Endothelial cell of umbilical vein (primary cell): ENCODE measurements around the gene EPB41L2. TPM values are rescaled to one million over a fixed set of nuclear protein-coding genes. Genes with fewer than 3 reads are reported as not detected.

Experiments used
- BruUV-seq: library from RNA; stranded (reverse); fragments of 400-500 nt; replicated peaks from 2 replicates; lab custom pipeline; 2021; lab: Mats Ljungman, UMichigan
- CTCF ChIA-PET: fragments of 300-600, 350-600 bp; sonication (Branson Sonifier 250); formaldehyde crosslinking; loops from one replicate; lab custom pipeline; 2021; ENCODE audit warnings: antibody characterized with exemption, inconsistent platforms; lab: Charles Lee
- POLR2A ChIA-PET: fragments of 300-600, 350-600 bp; sonication (Branson Sonifier 250); formaldehyde crosslinking; loops from one replicate; lab custom pipeline; 2021; ENCODE audit warnings: antibody characterized with exemption, inconsistent platforms; lab: Charles Lee
- DNase-seq: peaks from one replicate; pipeline ENCODE4 v3.0.0-alpha.2; 2011; ENCODE audit warnings: low read depth, low spot score
- FAIRE-seq: peaks from 2 replicates; lab custom pipeline; 2011; peaks lifted over from hg19 to GRCh38; lab: Jason Lieb, UNC
- H2AFZ ChIP-seq: 2 replicates; pipeline ENCODE4 v1.6.0; 2012; ENCODE audit warnings: low read depth, low read length, control low read depth, inconsistent platforms
- H3K27ac ChIP-seq: 2 replicates; pipeline ENCODE4 v1.5.1; 2011; ENCODE audit warnings: low read depth, mild to moderate bottlenecking, control low read depth, low read length, moderate library complexity; ENCODE audit not compliant: insufficient read depth
- H3K27me3 ChIP-seq, 2 experiments: 2 replicates each; pipeline versions ENCODE4 v1.6.0 to v1.6.1; 2011; ENCODE audit warnings: low read length in 2 of 2, mixed read lengths in 1 of 2; ENCODE audit not compliant: control insufficient read depth in 2 of 2, insufficient read depth in 2 of 2
- H3K36me3 ChIP-seq, 2 experiments: 2 replicates in 1 of 2; 3 replicates in 1 of 2; pipeline ENCODE4 v1.5.1; 2011; ENCODE audit warnings: low read length in 2 of 2, mild to moderate bottlenecking in 1 of 2, moderate library complexity in 1 of 2; ENCODE audit not compliant: control insufficient read depth in 2 of 2, insufficient read depth in 2 of 2; ENCODE audit errors: extremely low read depth in 1 of 2
- H3K4me1 ChIP-seq: 3 replicates; pipeline ENCODE4 v1.5.1; 2011; ENCODE audit warnings: mild to moderate bottlenecking, low read length; ENCODE audit not compliant: control insufficient read depth, insufficient read depth; ENCODE audit errors: extremely low read depth
- H3K4me2 ChIP-seq: 2 replicates; pipeline ENCODE4 v1.6.1; 2011; ENCODE audit warnings: low read length, control low read depth, mixed read lengths; ENCODE audit not compliant: insufficient read depth
- H3K4me3 ChIP-seq, 3 experiments: fragments of 200-600 bp in 1 of 3; sonication (generic), shearing (Covaris generic) in 1 of 3; replicated peaks in 1 of 3; 2 replicates each; pipeline ENCODE4 v1.5.1; 2011 to 2016; ENCODE audit warnings: control low read depth in 3 of 3, low read length in 3 of 3, mild to moderate bottlenecking in 2 of 3, inconsistent platforms in 1 of 3, low read depth in 1 of 3, moderate library complexity in 1 of 3; ENCODE audit not compliant: insufficient read depth in 1 of 3
- H3K79me2 ChIP-seq: 2 replicates; pipeline ENCODE4 v1.6.0; 2012; ENCODE audit warnings: low read length, inconsistent platforms; ENCODE audit not compliant: control insufficient read depth, insufficient read depth
- H3K9ac ChIP-seq: replicated peaks from 2 replicates; pipeline ENCODE3; 2011; ENCODE audit warnings: low read length, control low read depth; ENCODE audit not compliant: insufficient read depth; ENCODE audit errors: extremely low read depth
- H3K9me1 ChIP-seq: replicated peaks from 3 replicates; pipeline ENCODE4 v1.6.0; 2011; ENCODE audit warnings: mild to moderate bottlenecking, low read length; ENCODE audit not compliant: control insufficient read depth, insufficient read depth; ENCODE audit errors: extremely low read depth
- H3K9me3 ChIP-seq: replicated peaks from 2 replicates; pipeline ENCODE4 v1.5.1; 2012; ENCODE audit warnings: low read length, inconsistent platforms; ENCODE audit not compliant: control insufficient read depth, insufficient read depth
- H4K20me1 ChIP-seq: replicated peaks from 2 replicates; pipeline ENCODE3; 2011; ENCODE audit warnings: mild to moderate bottlenecking, low read length; ENCODE audit not compliant: control insufficient read depth, insufficient read depth; ENCODE audit errors: extremely low read depth
- EZH2 ChIP-seq: IDR thresholded peaks from 2 replicates; pipeline ENCODE4 v1.6.1; 2012; ENCODE audit warnings: borderline replicate concordance, low read depth, mild to moderate bottlenecking, moderate library complexity, low read length, inconsistent platforms; ENCODE audit not compliant: severe bottlenecking
- GATA2 ChIP-seq: IDR thresholded peaks from 2 replicates; pipeline ENCODE4 v1.7.0; 2011; ENCODE audit warnings: low read depth, mild to moderate bottlenecking, moderate library complexity, mixed read lengths, low read length; ENCODE audit not compliant: insufficient read length, insufficient read depth
- JUN ChIP-seq: IDR thresholded peaks from 2 replicates; pipeline ENCODE4 v1.6.1; 2011; ENCODE audit warnings: borderline replicate concordance, low read depth; ENCODE audit not compliant: insufficient read length, insufficient read depth
- MYC ChIP-seq: IDR thresholded peaks from one replicate; pipeline ENCODE4 v1.6.1; 2011; ENCODE audit warnings: mild to moderate bottlenecking, low read depth, low read length
- POLR2A ChIP-seq: IDR thresholded peaks from 2 replicates; pipeline ENCODE4 v1.6.1; 2012; ENCODE audit warnings: low read depth, mild to moderate bottlenecking, control low read depth, low read length
- POLR2AphosphoS5 ChIP-seq: IDR thresholded peaks from 2 replicates; pipeline ENCODE4 v1.6.1; 2012; ENCODE audit warnings: low read depth, mild to moderate bottlenecking, control low read depth, low read length, moderate library complexity; ENCODE audit not compliant: insufficient read depth
- dilution Hi-C: fragments of 300-500 bp; cut with MboI; formaldehyde crosslinking; loops from one replicate; pipeline ENCODE4 v1.15.0; 2019; ENCODE audit warnings: low sequenced_read_pairs; ENCODE audit not compliant: extremely low pct_ligation_motif_present
- intact Hi-C: fragments of 100-400 bp; cut with micrococcal nuclease; formaldehyde crosslinking; loops from one replicate; pipeline ENCODE4 v1.10.0; 2022
- polyA plus RNA-seq, 4 experiments: library from polyadenylated mRNA; depleted of rRNA in 3 of 4; stranded (reverse) in 3 of 4; unstranded in 1 of 4; fragments of >200 nt; gene quantifications; 2 replicates each; pipeline versions ENCODE4 v1.2.1 to v1.2.3, GENCODE V29; 2011 to 2012; ENCODE audit warnings: missing spikeins in 1 of 4
- total RNA-seq: library from RNA; stranded (reverse); gene quantifications from 2 replicates; pipeline ENCODE4 v1.2.3, GENCODE V29; 2021
- TF ChIP-seq, protein P1 (sequence below): IDR thresholded peaks from 2 replicates; pipeline ENCODE4 v1.6.1; 2011; ENCODE audit not compliant: insufficient read depth, insufficient read length
- TF ChIP-seq, protein P2 (sequence below), 2 donors: IDR thresholded peaks; 1 replicate in 1 of 2; 2 replicates in 1 of 2; pipeline ENCODE4 v1.5.1; 2011; ENCODE audit warnings: low read length in 2 of 2, mild to moderate bottlenecking in 2 of 2, moderate library complexity in 2 of 2, control low read depth in 1 of 2, inconsistent platforms in 1 of 2, low read depth in 1 of 2; ENCODE audit not compliant: insufficient read depth in 1 of 2; ENCODE audit errors: extremely low read depth in 1 of 2

The EPB41L2 gene
- total and polyA plus RNA-seq, 2 donors (not counting 3 experiments of a cell fraction or from before 2014, with no cell fraction given) = 26.5 to 87.7 TPM

DNA sequence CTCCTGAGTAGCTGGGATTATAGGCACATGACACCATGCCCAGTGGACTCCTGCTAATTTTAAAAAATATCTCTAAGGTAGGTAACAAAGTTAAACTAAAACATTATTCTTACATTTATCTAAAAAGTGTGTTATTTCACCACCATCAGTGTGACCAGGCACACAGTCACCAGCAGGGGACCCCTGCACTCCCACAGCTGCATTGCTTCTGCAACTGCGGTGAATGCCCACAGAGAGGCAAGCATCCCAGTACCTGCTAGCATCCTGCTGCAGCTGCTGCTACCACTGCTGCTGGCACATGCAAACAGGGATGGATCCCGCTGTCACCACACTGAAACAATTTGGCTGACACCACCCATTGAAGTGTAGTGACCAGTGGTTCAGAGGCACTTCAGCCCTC lies 21.9 kb upstream of the EPB41L2 start:
- Histone ChIP-seq H2AFZ (no peak overlapping the region), H3K4me1 (no peaks in the 10 kb centered on the region), H3K9me3 (no peaks in the 10 kb centered on the region), H3K4me2 (no peak overlapping the region), H3K27ac (no peak overlapping the region), H3K36me3 (no peaks in the 10 kb centered on the region), H3K4me3 (no peak overlapping the region), H3K9ac (no peak overlapping the region), H3K9me1 (no peaks in the 10 kb centered on the region), H3K79me2 (no peaks in the 10 kb centered on the region), H3K27me3 (no peaks in the 10 kb centered on the region), H4K20me1 (no peaks in the 10 kb centered on the region)
- ChIA-PET CTCF (interaction anchor here (1.0 to 1.1 kb wide), 2 partner anchors 12 to 17 kb away, joined by 3 read pairs; no protein-coding TSS in a partner anchor), POLR2A (no interaction called here)
- no peak for DNase-seq
- dilution Hi-C loops (no loop called here), intact Hi-C loops (no loop called here)
- no peak for TF ChIP-seq MYC
- TF ChIP-seq JUN = no peak
- TF ChIP-seq, protein P1, sequence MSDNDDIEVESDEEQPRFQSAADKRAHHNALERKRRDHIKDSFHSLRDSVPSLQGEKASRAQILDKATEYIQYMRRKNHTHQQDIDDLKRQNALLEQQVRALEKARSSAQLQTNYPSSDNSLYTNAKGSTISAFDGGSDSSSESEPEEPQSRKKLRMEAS = no peak
- no peak for TF ChIP-seq POLR2AphosphoS5
- TF ChIP-seq GATA2 = no peak
- no peak for TF ChIP-seq EZH2
- no peak for TF ChIP-seq POLR2A
- TF ChIP-seq, protein P2, sequence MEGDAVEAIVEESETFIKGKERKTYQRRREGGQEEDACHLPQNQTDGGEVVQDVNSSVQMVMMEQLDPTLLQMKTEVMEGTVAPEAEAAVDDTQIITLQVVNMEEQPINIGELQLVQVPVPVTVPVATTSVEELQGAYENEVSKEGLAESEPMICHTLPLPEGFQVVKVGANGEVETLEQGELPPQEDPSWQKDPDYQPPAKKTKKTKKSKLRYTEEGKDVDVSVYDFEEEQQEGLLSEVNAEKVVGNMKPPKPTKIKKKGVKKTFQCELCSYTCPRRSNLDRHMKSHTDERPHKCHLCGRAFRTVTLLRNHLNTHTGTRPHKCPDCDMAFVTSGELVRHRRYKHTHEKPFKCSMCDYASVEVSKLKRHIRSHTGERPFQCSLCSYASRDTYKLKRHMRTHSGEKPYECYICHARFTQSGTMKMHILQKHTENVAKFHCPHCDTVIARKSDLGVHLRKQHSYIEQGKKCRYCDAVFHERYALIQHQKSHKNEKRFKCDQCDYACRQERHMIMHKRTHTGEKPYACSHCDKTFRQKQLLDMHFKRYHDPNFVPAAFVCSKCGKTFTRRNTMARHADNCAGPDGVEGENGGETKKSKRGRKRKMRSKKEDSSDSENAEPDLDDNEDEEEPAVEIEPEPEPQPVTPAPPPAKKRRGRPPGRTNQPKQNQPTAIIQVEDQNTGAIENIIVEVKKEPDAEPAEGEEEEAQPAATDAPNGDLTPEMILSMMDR (IDR thresholded peaks at IDR 0.05; ENCODE audit: extremely low read depth in 1 of 2, insufficient read depth in 1 of 2, low read depth in 1 of 2, low read length in 2 of 2) = no peak
- FAIRE-seq = no peak
- no TSS peak for BruUV-seq
